HG03066 (cell line): ENCODE data around the gene MOB1A.
"Not testable (repeated sequence)": the region's sequence is repeated elsewhere in the genome, so short reads cannot be mapped to it uniquely, and the experiment has no call there.

ENCODE experiments used
- ATAC-seq: cut with Tn5 transposase; IDR thresholded peaks from one replicate; pipeline ENCODE4 v1.9.1; 2021; ENCODE audit warnings: low read depth; ENCODE audit not compliant: unreplicated experiment

Gene MOB1A

DNA sequence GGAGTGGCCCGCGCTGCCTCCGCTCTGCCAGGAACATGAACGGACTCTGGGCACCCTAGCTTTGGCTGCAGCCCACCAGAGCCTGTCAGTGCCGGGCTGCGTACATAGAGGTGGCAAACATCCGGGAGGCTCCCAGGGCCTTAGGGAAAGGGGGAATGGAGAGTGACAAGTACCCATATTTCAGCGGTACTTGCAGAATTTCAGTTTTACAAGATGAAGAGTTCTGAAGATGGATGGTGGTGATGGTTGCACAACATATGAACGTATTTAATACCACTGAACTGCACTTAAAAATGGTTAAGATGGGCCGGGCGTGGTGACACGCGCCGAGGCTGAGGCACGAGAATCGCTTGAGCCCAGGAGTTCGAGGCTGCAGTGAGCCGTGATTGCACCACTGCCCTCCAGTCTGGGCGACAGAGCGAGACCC is 20.6 kb upstream of the MOB1A start:
- no peak for ATAC-seq

DNA sequence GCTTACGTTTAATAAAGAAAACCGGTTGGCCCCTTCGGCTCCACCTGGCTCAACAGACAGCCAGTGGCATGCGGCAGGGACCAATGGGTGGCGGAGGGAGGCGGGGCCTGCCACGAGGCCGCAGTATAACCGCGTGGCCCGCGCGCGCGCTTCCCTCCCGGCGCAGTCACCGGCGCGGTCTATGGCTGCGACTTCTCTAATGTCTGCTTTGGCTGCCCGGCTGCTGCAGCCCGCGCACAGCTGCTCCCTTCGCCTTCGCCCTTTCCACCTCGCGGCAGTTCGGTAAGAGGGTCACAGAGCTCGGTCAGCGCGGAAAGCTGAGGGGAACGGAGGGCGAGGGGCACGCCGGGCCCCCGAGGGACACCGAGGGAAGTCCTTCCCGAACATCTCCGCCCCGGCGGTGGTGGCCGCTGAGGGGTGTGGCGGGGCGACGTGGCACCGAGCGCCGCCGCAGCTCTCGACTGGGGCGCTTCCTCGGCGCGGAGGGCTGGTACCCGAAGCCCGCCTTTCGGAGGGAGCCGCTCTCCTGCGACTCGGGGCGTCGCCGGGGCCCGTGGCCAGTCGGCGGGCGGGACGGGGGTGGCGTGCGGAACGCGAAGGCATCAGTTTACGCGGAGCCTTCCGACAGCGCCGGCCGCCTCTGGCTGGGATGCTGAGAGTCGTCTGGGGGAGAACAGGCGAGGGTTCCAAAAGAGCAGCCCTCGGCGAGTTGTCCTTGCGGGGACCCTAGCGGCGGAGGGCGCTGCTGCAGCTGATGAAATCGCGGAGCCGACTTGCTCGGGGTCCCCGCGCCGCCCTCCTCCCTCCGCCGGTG is 20.0 kb upstream of the MOB1A start, which contains the start of gene MTHFD2:
TSS of gene MTHFD2 (plus strand) at position 155 of the 814 bp plus-strand sequence. CDS start at position 182, 27 bp downstream.
- peak; percentile 89 for ATAC-seq

DNA sequence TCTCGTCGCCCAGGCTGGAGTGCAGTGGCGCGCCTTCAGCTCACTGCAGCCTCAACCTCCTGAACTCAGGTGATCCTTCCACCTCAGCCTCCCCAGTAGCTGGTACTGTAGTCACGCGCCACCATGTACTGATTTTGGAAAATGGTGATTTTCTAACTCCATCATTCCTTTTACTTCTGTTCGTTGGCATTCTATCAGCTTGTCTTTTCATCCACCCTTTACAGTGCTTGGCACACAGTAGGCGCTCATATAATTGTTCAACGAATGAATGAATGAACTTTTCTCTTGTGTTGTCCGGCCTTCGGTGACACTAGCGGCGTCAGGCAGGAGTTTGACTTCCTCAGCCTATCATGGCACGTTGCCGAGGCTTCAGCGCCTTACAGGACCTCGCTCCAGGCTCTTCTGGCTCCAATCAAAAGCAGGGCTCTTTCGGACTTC is 19.4 kb upstream of the MOB1A start:
- ATAC-seq = no peak

DNA sequence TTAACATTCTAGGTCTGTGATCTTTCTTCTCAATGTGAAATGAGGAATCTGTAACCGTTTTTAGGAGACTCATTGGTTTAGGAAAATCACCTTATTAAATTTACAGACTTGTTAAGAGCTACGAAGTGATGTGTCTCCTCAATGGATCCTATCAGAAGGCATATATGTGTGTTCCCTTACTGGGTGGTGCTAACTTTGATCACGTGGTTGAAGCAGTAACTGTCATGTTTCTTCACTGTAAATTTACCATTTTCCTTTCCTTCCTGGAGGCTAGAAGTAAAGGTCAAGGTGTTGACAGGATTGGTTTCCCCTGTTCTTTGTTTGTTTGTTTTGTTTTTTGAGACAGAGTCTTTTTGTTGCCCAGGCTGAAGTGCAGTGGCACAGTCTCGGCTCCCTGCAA is 18.4 kb upstream of the MOB1A start:
- ATAC-seq = no peak

DNA sequence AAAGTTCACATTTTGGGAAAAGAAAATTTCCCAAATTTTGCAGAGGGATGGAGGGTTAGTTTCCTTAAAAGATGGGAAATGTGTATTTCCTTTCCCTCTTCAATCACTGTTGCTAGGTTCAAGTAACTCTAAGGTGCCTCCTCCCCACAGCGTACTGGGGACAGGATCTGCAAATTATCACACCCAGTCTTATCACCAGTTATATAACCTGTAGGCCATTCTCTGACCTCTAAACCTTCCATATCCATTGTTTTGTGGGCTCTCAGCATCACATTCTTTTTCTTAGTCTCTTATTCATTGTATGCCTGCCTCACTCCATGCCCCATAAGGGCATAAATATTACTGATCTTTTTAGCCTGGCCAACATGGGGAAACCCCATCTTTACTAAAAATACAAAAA is 16.1 kb upstream of the MOB1A start:
- ATAC-seq = no peak

DNA sequence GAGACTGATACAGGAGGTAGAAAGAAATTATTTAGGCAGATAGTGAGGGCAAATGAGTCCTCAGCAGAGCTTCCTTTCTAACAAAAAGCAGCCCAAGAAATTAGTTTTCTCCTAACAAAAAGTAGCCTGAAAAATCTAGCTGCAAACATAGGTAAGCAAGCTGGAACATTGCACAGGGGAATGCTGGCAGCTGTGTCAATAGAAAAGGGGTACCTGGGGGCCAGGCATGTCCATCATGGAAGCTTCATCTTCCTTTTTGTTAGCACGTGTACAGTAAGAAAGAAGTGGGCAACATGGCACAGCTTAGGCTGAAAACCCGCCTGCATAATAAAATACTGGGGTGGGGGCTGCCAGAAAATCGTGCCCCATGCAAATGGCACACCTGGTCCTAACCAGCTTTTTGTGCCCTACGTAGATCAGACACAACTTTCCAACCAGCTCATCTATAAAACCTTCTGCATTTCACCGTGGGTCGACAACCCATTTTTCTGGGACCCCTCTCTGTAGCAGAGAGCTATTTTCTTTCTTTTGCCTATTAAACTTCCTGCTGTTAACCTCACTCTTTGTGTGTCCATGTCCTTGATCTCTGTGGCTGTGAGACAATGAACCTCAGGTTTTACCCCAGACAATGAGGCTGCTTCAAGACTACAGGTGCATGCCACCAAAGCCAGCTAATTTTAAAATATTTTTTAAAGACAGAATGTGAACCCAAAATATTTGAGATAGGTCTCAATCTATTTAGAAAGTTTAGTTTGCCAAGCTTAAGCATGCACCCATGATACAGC is 13.1 kb upstream of the MOB1A start:
- no peak for ATAC-seq

DNA sequence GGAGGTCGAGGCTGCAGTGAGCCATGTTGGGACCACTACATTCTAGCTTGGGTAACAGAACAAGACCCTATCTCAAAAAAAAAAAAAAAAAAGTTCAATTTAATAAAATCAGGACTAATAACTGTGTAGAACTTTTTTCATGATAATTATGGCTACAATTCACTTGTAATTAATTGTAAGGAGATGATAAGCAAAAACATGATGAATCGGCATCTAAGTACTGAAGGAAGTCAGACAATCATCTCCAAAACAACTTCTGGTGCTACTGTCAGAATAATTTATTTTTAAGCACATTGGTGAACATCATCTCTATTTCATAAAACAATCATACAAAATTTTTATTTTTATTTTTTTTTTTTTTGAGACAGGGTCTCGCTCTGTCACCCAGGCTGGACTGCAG is 10.0 kb upstream of the MOB1A start:
- no peak for ATAC-seq

DNA sequence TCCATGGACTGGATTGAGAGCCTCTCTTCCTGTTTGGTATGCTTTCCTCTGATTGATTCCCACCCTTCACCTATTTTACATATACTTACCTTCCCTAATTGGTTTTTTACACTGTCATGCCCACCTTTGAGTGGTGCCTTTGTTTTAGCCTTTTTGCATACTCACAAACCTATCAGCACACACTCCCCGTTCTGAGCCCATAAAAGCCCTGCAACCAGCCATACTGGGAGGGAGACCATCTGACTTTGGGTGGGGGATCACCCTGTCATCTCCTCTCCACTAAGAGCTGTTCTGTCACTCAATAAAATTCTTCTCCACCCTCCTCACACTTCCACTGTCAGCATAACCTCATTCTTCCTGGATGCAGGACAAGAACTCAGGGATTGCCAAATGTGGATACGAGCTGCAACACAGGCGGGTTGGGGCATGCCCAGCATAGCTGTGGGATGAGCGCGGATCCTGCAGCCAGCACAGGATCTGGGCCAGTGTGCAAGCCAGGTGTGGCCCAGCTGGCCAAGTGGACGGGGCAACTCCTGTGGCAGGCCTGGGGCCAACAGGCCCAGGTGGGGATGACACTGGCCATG is 9.4 kb upstream of the MOB1A start:
- ATAC-seq = no peak

DNA sequence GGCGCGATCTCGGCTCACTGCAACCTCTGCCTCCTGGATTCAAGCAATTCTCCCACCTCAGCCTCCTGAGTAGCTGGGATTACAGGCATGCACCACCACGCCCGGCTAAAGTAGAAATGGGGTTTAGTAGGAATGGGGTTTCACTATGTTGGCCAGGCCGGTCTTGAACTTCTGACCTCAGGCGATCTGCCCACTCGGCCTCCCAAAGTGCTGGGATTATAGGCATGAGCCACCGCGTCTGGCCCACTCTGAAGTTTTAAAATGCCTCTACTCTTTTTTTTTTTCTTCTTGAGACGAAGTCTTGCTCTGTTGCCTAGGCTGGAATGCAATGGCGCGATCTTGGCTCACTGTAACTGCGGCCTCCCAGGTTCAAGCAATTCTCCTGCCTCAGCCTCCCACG is 8.0 kb upstream of the MOB1A start:
- not testable (repeated sequence) for ATAC-seq

DNA sequence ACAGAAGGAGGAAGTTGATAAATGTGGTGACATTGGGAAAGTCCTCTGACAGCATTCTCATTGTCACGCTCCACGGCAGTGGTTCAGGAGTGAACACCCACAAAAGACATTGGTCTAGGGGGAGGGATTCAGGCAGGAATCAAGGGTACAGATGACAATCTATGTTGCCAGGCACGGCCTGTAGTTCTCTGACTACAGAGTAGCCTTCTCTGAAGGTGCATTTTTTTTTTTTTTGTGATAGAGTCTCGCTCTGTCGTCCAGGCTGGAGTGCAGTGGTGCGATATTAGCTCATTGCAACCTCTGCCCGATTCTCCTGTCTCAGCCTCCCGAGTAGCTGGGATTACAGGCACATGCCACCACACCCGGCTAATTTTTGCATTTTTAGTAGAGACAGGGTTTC is 7.4 kb upstream of the MOB1A start:
- ATAC-seq = peak; percentile 55

DNA sequence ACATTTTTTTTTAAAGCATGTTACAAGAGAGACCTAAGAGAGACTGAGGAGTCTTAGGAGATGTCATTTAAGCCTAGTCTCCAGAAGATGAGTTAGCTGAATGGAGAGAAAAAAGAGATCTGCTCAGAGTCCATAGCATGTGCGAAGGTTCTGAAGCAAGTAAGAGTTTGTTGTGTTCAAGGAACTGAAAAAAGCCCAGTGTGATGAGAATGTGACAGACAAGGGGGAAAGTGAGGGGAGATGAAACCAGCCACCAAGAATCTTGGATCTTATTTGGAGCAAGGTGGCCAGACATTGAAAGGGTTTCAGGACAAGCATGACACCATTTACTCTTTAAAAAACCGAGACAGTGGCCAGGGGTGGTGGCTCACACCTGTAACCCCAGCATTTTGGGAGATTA is 5.2 kb upstream of the MOB1A start:
- ATAC-seq = no peak

DNA sequence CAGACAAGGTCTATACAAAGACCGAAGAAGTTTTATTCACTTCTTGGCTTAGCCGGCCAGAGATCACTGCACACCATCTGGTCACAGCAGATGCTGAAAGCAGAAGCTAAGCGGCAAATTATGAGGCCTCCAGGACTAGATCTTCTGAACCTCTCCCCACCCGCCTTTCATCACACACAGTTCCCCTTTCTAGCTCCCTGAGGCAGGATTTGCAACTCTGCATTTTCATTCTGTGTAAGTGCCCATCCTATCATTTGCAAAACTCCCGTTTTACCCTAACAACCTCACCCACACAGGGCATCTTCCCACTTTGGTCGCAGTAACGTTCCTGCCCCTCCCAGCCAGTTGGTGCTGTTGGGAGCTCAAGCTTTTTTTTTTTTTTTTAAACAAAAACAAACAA is 3.1 kb upstream of the MOB1A start:
- ATAC-seq = peak; percentile 35

DNA sequence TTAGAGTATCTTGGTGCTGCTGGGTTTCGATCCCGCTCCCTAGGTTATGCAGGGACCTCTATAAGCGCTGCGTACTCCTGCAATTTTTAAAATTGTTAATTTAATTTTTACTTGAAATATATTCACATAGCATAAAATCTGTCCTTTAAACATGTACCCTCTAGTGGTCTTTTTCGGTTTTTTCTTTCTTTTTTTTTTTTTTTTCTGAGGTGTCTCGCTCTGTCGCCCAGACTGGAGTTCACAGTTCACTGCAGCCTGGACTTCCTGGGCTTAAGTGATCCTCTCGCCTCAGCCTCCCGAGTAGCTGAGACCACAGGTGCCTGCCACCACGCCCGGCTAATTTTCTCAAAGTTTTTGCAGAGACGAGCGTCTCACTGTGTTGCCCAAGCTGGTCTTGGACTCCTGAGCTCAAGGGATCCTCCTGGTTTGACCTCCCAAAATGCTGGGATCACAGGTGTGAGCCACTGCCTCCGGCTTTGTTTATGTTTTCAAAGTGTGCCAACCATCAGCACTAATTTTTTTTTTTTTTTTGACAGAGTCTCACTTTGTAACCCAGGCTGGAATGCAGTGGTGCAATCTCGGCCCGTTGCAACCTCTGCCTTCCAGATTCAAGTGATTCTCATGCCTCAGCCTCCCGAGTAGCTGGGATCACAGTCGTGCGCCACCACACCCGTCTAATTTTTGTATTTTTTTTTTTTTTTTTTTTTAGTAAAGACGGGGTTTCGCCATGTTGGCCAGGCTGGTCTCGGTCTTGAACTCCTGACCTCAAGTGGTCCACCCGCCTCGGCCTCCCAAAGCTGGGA is 585 bp upstream of the MOB1A start:
- ATAC-seq = peak; percentile 11

DNA sequence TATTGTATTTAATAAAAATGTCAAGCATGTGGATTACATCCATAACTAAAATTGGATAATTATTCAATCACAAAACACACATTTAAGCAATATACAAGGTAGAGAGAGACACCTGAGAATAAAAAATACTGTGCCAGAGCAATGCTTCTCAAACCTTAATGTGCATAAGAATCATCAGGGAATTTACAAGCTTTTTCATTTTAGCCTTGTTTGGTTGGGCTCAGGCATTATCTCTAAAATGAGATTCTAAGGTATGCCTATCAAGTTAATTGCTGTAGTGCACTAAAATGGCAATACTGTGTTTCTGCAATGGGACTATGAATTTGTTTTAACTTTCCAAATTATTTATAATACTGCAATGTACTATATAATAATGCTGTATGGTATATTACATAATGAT is 983 bp downstream of the MOB1A start:
- no peak for ATAC-seq

DNA sequence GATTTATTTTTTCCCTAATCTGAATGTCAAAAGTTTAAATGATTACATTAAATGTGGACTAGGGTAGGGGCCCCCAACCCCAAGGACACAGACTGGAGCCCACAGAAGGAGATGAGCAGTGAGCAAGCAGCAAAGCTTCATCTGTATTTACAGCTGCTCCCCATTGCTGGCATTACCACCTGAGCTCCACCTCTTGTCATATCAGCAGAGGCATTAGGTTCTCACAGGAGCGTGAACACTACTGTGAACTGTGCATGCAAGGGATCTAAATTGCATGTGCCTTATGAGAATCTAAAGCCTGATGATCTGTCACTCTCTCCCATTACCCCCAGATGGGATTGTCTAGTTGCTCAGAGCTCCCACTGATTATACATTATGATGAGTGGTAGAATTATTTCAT is 3.8 kb downstream of the MOB1A start:
- no peak for ATAC-seq

DNA sequence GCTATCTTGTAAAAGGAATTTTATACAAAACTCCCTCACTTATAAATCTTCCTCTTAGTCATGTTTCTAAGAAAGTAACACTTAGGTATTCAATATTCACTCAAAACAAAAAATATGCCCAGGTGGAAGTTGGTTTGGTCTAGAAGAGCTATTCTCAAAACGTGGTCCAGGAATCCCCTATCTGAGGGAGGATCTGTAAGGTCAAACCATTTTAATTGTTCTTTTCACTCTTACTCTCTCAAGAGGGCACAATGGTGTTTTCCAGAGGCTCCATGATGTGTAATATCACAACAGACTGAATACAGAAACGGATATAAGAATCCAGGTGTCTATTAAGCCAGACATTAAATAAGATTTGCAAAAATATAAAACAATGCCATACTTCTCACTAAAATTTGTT is 9.9 kb downstream of the MOB1A start:
- no peak for ATAC-seq

DNA sequence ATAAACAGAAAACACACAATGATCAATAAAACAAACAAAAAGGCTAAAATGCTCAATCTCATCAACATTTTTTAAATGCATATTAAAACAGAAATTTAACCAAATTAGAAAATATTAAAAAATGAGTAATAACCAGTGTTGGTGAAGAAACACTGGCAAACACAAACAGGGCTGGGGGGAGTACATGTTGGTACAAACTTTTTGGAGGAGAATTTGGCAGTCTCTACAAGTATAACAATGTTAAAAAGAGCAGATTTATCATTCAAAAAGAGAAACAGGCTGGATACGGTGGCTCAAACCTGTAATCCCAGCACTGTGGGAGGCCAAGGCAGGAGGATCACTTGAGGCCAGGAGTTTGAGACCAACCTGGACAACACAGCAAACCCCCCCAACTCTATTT is 13.9 kb downstream of the MOB1A start:
- no peak for ATAC-seq

DNA sequence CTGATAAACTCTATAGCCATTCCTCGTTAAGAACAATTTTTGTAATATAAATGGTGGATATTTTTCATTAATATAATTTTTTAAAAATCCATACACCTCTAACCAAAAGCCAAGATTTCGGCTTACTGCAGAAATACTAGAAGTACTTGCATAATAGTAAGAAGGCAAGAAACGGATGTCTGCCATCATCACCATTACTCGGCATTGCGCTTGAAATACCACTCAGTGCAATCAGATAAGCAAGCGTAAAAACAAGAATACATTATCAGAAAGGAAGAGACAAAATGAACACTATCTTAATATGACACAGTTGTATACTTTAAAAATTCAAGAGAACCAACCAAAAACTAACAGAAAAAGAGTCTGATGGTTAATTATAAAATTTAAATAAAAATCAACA is 15.7 kb downstream of the MOB1A start:
- no peak for ATAC-seq

DNA sequence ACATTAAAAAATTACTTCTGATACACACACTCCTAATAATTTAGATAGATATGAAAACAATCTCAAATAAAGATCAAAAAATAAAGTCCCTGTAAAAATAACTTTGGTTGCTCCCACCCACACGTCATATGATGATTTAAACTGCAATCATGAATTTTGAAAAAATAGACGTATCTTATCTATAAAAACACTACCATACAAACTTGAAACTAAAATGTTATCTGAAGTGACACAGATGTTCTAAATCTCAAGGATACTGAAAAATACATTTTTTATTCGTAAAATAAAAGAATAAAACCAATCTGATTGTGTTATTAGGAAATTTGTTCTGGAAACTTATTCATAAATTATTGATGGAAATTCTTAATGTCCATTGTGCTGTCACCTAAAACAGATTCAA is 22.8 kb downstream of the MOB1A start:
- no peak for ATAC-seq

DNA sequence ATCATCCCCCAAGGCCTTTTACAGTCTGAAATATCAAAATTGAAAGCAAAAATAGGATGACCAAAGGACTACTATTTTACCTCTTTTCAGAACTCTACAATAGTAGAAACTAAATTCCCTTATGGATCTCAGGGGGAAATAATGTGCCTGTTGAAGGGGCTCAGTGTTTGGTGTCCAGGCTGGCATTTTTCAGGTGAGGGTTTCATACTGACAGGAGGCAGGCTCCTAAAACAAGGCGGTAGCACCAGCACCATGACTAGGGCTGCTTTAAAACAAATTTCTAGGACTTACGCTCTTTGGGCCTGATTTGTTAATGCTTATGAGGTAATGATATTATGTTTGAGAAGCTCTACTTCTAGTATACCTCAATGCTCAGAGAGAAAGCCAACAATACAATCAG is 25.7 kb downstream of the MOB1A start:
- ATAC-seq = no peak
